Memory B cell (primary cell): Measurements from ENCODE around the gene ADGRE1.

Source experiments
- ATAC-seq: fragments of 150-1000 bp; cut with Tn5 transposase; 2 replicates; pipeline ENCODE4 v1.10.0; 2021; ENCODE audit warnings: low read depth, mild to moderate bottlenecking, moderate library complexity
- DNase-seq, 2 donors: peaks; one replicate each; pipeline ENCODE4 v3.0.0; 2022; ENCODE audit warnings: low spot score in 2 of 2
- H3K27ac Mint-ChIP-seq: one replicate; pipeline ENCODE4 v1.8.0; 2022; ENCODE audit warnings: mild to moderate bottlenecking, moderate library complexity, mixed read lengths
- H3K27me3 Mint-ChIP-seq: one replicate; pipeline ENCODE4 v1.8.0; 2022; ENCODE audit warnings: mixed read lengths
- H3K36me3 Mint-ChIP-seq: one replicate; pipeline ENCODE4 v1.8.0; 2022; ENCODE audit warnings: mild to moderate bottlenecking, mixed read lengths
- H3K4me1 Mint-ChIP-seq: one replicate; pipeline ENCODE4 v1.8.0; 2022; ENCODE audit warnings: mixed read lengths
- H3K4me3 Mint-ChIP-seq: one replicate; pipeline ENCODE4 v1.8.0; 2022; ENCODE audit warnings: mild to moderate bottlenecking, moderate library complexity, mixed read lengths
- H3K9me3 Mint-ChIP-seq: one replicate; pipeline ENCODE4 v1.8.0; 2022; ENCODE audit warnings: mixed read lengths

The ADGRE1 gene, protein sequence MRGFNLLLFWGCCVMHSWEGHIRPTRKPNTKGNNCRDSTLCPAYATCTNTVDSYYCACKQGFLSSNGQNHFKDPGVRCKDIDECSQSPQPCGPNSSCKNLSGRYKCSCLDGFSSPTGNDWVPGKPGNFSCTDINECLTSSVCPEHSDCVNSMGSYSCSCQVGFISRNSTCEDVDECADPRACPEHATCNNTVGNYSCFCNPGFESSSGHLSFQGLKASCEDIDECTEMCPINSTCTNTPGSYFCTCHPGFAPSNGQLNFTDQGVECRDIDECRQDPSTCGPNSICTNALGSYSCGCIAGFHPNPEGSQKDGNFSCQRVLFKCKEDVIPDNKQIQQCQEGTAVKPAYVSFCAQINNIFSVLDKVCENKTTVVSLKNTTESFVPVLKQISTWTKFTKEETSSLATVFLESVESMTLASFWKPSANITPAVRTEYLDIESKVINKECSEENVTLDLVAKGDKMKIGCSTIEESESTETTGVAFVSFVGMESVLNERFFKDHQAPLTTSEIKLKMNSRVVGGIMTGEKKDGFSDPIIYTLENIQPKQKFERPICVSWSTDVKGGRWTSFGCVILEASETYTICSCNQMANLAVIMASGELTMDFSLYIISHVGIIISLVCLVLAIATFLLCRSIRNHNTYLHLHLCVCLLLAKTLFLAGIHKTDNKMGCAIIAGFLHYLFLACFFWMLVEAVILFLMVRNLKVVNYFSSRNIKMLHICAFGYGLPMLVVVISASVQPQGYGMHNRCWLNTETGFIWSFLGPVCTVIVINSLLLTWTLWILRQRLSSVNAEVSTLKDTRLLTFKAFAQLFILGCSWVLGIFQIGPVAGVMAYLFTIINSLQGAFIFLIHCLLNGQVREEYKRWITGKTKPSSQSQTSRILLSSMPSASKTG

DNA sequence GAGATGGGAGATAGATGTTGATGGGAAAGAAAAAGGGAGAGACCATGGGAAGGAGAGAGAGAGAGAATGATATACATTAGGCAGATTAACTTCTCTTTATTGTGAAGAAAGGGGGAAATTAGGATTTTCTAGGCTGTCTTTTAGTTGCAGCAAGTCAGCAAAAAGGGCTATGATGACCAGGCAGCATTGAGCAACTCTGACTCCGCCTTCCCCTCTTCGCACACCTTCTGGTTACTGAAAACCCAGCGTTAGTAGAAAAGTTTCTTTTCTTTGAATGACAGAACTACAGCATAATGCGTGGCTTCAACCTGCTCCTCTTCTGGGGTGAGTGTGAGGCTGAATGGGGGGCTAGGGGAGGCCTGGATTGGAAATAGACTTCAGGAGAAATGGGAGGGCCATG, at the start of gene ADGRE1:
Gene ADGRE1 (plus strand): TSS at position 264 of the 400 bp plus-strand sequence. CDS start 30 bp downstream, at position 294.
- no peak for DNase-seq
- ATAC-seq: no peak
- no peak within 1 kb of the TSS for H3K27ac Mint-ChIP-seq
- H3K4me3 Mint-ChIP-seq: no peak within 1 kb of the TSS
- H3K27me3 Mint-ChIP-seq: peaks cover 10% of the 10 kb centered on the region
- H3K4me1 Mint-ChIP-seq: peaks cover 10% of the 10 kb centered on the region
- peaks cover 4% of the 10 kb centered on the region for H3K36me3 Mint-ChIP-seq
- H3K9me3 Mint-ChIP-seq: peaks cover 7% of the 10 kb centered on the region

DNA sequence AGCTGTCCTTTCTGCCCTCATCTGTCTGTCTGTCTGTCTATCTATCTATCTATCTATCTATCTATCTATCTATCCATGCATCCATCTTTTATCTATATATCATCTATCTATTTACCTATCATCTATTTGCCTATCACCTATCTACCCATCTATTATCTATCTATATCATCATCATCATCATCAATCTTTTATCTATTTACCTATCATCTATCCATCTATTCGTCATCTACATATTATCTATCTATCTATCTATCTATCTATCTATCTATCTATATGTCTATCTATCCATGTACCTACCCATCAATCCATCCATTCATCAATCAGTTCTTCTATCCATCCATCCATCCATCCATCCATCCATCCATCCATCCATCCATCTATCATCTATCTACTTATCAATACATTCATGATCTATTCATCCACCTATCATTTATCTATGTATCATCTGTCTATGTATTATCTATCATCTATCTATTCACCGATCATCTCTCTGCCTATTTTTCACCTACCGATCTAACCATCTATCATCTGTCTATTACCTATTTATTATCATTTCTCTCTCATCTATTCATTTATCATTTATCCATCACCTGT, 49.2 kb upstream of the ADGRE1 start:
- Mint-ChIP-seq H3K4me3 (no peak overlapping the region), H3K36me3 (peaks cover 37% of the 10 kb centered on the region), H3K27ac (peak overlapping the region; percentile 0), H3K27me3 (no peaks in the 10 kb centered on the region), H3K4me1 (peaks cover 3% of the 10 kb centered on the region), H3K9me3 (no peaks in the 10 kb centered on the region)
- ATAC-seq (no peak), DNase-seq (no peak)

DNA sequence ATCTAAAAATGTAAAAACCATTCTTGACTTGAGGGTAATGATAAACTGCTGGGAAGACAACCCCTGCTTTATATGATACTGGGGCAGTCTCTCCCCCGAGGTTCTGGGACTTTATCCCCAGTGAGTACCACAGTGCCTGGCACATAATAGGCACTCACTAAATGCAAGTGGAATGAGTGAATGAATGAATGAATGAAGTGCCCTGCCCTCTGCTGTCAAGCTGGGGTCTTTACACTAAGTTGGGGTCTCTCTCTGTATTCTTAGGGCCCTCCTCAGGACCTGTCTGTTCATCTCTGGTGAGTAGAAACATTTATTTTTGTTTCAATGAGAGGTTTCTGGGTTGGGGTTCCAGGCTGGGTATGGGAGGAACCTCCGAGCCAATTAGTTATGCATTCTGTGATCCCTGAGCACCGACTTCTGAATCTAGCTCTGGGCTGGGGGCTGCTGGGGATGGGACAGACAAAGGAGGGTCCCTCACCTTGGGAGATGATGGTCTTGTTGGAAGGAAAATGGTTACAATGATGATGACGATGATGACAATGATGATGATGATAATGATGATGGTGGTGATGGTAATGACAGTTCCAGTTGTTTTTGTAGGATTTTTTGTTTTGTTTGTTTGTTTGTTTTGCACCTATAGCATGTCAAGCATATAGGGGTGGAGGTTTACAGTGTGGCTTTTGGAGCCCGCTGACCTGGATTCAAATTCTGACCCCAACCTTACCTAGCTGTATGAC, 44.3 kb upstream of the ADGRE1 start:
- Mint-ChIP-seq H3K36me3 (peaks cover 10% of the 10 kb centered on the region), H3K27me3 (no peaks in the 10 kb centered on the region), H3K27ac (no peak overlapping the region), H3K9me3 (no peaks in the 10 kb centered on the region), H3K4me1 (peaks cover 1% of the 10 kb centered on the region), H3K4me3 (no peak overlapping the region)
- ATAC-seq (no peak), DNase-seq (no peak)

DNA sequence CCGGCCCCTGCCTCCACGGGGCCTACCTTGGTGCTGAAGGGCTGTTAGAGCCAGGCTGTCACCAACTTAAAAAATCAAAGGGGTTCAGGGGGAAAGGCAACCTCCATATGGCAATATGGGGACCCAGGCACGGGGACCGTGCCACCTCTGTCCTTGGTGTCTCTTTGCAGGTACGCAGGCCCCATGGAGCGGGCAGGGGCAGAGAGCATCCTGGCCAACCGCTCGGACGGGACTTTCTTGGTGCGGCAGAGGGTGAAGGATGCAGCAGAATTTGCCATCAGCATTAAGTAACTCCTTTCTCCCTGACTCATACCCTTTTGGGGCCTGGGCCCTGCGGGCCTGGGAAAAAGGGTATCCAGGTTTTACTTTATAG, 39.6 kb upstream of the ADGRE1 start:
- DNase-seq: no peak
- Mint-ChIP-seq H3K27ac (no peak overlapping the region), H3K4me1 (no peaks in the 10 kb centered on the region)

DNA sequence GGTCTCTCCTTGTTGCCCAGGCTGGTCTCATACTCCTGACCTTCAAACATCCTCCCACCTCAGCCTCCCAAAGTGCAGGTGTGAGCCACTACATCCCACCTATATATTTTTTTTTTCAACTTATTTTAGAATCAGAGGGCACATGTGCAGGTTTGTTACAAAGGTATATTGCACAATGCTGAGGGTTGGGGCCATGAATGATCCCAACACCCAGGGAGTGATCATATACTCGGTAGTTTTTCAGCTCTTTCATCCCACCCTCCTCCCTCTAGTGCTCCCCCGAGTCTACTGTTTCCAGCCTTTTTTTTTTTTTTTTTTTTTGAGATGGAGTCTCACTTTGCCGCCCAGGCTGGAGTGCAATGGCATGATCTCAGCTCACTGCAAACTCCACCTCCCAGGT, 38.4 kb upstream of the ADGRE1 start:
- H3K4me3 Mint-ChIP-seq: no peak overlapping the region
- no peak overlapping the region for H3K27ac Mint-ChIP-seq
- H3K27me3 Mint-ChIP-seq: no peaks in the 10 kb centered on the region
- no peak for ATAC-seq
- H3K36me3 Mint-ChIP-seq: peaks cover 18% of the 10 kb centered on the region
- H3K9me3 Mint-ChIP-seq: no peaks in the 10 kb centered on the region
- no peak for DNase-seq
- H3K4me1 Mint-ChIP-seq: no peaks in the 10 kb centered on the region

More for the DNA sequence above, 39.6 kb upstream of the ADGRE1 start:
- ATAC-seq: no peak
- H3K36me3 Mint-ChIP-seq: peaks cover 14% of the 10 kb centered on the region
- H3K4me3 Mint-ChIP-seq: no peak overlapping the region
- H3K27me3 Mint-ChIP-seq: no peaks in the 10 kb centered on the region
- H3K9me3 Mint-ChIP-seq: no peaks in the 10 kb centered on the region

DNA sequence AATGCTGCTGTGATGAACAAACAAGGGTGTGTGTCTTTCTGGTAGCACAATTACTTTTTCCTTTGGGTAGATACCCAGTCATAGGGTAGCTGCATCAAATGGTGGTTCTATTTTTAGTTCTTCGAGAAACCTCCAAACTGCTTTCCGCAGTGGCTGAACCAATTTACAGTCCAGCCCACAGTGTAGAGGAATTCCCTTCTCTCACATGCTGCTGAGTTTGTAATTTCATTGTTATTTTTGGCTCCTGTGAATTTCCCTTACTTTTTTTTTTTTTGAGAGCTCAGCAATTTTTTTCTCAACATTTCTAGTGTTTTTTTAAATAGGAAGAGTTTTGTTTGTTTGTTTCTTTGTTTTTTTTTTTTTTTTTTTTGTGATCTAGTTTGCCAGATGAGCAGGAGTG, 37.5 kb upstream of the ADGRE1 start:
- Mint-ChIP-seq H3K4me3 (no peak overlapping the region), H3K36me3 (peaks cover 25% of the 10 kb centered on the region), H3K4me1 (no peaks in the 10 kb centered on the region), H3K9me3 (no peaks in the 10 kb centered on the region), H3K27me3 (no peaks in the 10 kb centered on the region), H3K27ac (no peak overlapping the region)
- ATAC-seq (no peak), DNase-seq (no peak)

DNA sequence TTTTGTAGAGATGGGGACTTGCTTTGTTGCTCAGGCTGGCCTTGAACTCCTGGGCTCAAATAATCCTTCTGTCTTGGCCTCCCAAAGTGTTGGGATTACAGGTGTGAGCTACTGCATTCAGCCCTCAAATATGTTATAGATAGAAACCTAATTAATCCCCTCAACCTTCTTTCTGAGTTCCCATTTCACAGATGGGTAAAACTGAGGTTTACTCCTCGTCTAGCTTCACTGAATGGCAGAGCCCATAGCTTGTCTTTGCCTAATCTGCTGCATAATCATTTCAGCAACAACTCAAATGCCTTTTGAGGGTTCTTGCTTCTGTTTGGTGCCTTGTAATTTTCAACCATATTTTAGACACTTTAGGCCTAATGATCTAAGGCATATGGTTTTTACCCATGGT, 36.0 kb upstream of the ADGRE1 start:
- Mint-ChIP-seq H3K27ac (no peak overlapping the region), H3K36me3 (peaks cover 33% of the 10 kb centered on the region)
- ATAC-seq: no peak

DNA sequence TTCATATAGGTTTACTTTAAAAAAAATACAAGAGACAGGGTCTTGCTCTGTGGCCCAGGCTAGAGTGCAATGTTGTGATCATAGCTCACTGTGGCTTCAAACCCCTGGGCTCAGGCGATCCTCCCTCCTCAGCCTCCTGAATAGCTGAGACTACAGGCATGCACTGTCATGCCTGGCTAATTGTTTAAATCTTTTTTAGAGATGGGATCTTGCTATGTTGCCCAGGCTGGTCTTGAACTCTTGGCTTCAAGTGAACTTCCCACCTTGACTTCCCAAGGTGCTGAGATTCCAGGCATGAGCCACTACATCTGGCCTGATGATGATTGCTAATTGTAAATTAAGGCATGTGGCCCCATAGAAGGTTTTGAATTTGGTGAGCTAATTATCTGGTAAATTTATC, 35.4 kb upstream of the ADGRE1 start:
- H3K4me3 Mint-ChIP-seq: no peak overlapping the region
- DNase-seq (no peak), ATAC-seq (no peak)
- peaks cover 37% of the 10 kb centered on the region for H3K36me3 Mint-ChIP-seq
- no peaks in the 10 kb centered on the region for H3K9me3 Mint-ChIP-seq
- H3K27me3 Mint-ChIP-seq: no peaks in the 10 kb centered on the region
- H3K4me1 Mint-ChIP-seq: peaks cover 2% of the 10 kb centered on the region
- H3K27ac Mint-ChIP-seq: no peak overlapping the region

More for the DNA sequence above, 36.0 kb upstream of the ADGRE1 start:
- no peak for DNase-seq
- Mint-ChIP-seq H3K27me3 (no peaks in the 10 kb centered on the region), H3K9me3 (no peaks in the 10 kb centered on the region), H3K4me3 (no peak overlapping the region), H3K4me1 (no peaks in the 10 kb centered on the region)

DNA sequence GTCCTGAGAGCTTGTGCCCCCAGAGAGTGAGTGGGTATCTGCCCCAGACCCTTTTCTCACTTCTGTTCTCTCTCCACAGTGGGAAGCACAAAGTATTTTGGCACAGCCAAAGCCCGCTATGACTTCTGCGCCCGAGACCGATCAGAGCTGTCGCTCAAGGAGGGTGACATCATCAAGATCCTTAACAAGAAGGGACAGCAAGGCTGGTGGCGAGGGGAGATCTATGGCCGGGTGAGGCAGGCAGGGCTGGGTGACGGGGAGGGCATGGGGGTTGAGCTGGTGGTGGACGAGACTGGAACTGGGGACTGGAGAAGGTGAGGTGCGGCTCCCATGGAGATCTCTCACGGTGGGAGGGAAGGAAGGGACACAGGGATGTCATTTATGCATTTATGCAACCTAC, 33.5 kb upstream of the ADGRE1 start:
- Mint-ChIP-seq H3K27ac (peak overlapping the region; percentile 3), H3K9me3 (no peaks in the 10 kb centered on the region), H3K36me3 (peaks cover 39% of the 10 kb centered on the region), H3K4me1 (peaks cover 2% of the 10 kb centered on the region), H3K4me3 (no peak overlapping the region), H3K27me3 (no peaks in the 10 kb centered on the region)
- ATAC-seq (no peak), DNase-seq (no peak)

DNA sequence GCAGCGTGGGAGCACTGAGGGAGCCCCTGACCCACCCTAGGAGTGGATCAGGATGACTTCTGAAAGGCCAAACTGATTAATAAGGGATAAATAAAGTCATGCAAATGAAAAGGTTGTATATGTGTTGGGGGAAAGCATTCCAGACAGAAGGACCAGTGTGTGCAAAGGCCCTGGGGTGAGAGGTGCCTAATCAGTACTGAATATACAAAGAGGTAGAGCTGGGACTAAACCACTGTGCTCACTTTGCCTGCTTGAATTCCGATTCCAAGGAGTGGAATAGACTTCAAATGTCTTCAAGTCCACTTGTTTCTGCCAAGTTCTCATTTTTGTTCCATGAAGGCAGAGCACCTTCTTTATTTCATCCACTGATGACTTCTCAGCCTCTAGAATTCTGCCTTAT, 32.6 kb upstream of the ADGRE1 start:
- Mint-ChIP-seq H3K36me3 (peaks cover 36% of the 10 kb centered on the region), H3K4me1 (peaks cover 2% of the 10 kb centered on the region), H3K27me3 (no peaks in the 10 kb centered on the region), H3K27ac (peak overlapping the region; percentile 3), H3K9me3 (no peaks in the 10 kb centered on the region), H3K4me3 (no peak overlapping the region)
- no peak for DNase-seq
- no peak for ATAC-seq

DNA sequence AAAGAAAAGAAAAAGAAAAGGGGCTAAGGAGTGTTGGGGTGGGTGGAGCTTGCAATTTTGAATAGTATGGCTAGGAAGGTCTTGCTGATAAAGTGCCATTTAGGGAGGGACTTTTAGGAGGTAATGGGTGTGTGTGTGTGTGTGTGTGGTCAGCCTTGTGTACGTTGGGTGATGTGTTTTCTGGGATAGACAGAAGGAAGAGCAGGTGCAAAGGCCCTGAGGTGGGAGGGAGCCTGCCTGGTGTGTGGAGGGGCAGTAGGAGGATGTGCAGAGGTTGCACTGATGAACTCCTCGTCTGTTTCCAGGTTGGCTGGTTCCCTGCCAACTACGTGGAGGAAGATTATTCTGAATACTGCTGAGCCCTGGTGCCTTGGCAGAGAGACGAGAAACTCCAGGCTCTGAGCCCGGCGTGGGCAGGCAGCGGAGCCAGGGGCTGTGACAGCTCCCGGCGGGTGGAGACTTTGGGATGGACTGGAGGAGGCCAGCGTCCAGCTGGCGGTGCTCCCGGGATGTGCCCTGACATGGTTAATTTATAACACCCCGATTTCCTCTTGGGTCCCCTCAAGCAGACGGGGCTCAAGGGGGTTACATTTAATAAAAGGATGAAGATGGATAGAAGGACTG, 30.5 kb upstream of the ADGRE1 start:
- no peak for ATAC-seq
- DNase-seq: no peak
- H3K4me1 Mint-ChIP-seq: peaks cover 4% of the 10 kb centered on the region
- H3K27ac Mint-ChIP-seq: peak overlapping the region; percentile 40
- H3K4me3 Mint-ChIP-seq: no peak overlapping the region
- no peaks in the 10 kb centered on the region for H3K9me3 Mint-ChIP-seq
- H3K36me3 Mint-ChIP-seq: peaks cover 29% of the 10 kb centered on the region
- no peaks in the 10 kb centered on the region for H3K27me3 Mint-ChIP-seq

DNA sequence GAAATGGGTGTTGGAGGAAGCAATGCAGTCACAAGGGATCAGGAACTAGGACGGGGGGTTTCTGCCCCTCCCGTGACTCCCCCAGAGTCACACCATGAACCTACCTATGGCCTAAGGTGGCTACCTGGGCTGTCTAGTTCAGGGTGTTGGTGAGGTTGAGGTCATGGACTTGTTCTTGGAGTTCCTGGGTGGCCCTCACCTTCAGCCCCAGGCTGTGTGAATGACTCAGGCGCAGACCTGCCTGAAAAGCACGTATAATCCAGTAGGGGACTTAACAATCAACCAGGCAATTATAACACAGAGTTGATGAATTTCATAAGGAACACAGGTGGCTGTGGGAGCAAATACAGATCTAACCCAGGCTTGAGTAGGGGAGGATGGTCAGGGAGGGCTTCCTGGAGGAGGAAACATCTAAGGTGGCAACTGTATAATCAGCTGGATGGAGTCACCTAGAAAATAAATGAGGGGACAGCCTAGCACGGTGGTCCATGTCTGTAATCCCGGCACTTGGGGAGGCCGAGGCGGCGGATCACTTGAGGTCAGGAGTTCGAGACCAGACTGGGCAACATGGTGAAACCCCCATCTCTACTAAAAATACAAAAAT, 25.6 kb upstream of the ADGRE1 start:
- peaks cover 6% of the 10 kb centered on the region for H3K27me3 Mint-ChIP-seq
- H3K27ac Mint-ChIP-seq: peak overlapping the region; percentile 92
- H3K4me1 Mint-ChIP-seq: peaks cover 10% of the 10 kb centered on the region
- no peaks in the 10 kb centered on the region for H3K9me3 Mint-ChIP-seq
- ATAC-seq (no peak), DNase-seq (no peak)
- no peak overlapping the region for H3K4me3 Mint-ChIP-seq
- H3K36me3 Mint-ChIP-seq: peaks cover 5% of the 10 kb centered on the region

DNA sequence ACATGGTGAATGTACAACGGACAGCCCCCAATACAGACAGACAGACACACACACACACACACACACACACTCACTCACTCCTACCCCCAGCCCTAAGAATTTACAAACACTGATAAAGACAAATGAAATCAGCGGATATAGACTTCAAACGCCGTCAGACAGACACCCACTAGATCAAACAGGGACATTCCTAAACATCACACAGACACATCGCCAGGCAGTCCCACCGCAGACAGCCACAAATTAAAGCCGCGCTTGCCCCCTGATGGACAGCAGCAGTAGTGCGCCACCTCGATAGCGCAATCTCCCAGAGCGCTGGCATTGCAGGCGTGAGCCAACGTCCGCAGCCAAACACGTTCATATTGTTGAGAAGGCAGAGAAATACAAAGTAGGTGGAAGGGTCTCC, 24.7 kb upstream of the ADGRE1 start:
- Mint-ChIP-seq H3K9me3 (no peaks in the 10 kb centered on the region), H3K27me3 (peaks cover 7% of the 10 kb centered on the region), H3K27ac (peak overlapping the region; percentile 92), H3K4me3 (peak overlapping the region; percentile 72), H3K36me3 (no peaks in the 10 kb centered on the region), H3K4me1 (peaks cover 10% of the 10 kb centered on the region)
- ATAC-seq: peak; percentile 79
- DNase-seq: peak; percentile 87
